NCI-H345 treated with DMSO at 0.1 percent for 48 hours (cell line): Measurements from ENCODE around the gene RANBP9.
A peak's percentile ranks its signal among the peaks of the same experiment; 100 is the strongest.

Experiments
- DNase-seq: peaks from one replicate; lab custom pipeline; 2025; ENCODE audit not compliant: unreplicated experiment; lab: John Stamatoyannopoulos, UW

RANBP9 gene

GRCh38 chr6:13604546-13605416, 106.9 kb downstream of the RANBP9 start:
- DNase-seq = no peak

GRCh38 chr6:13604135-13604534, 107.5 kb downstream of the RANBP9 start:
- DNase-seq = no peak

GRCh38 chr6:13600036-13600435, 111.6 kb downstream of the RANBP9 start:
- DNase-seq = no peak

GRCh38 chr6:13597073-13597472, 114.6 kb downstream of the RANBP9 start:
- no peak for DNase-seq

GRCh38 chr6:13593720-13594119, 117.9 kb downstream of the RANBP9 start:
- DNase-seq = no peak

- no peak for DNase-seq
Observed at GRCh38 chr6:13593103-13593502, 118.5 kb downstream of the RANBP9 start.

GRCh38 chr6:13591205-13591921, 120.3 kb downstream of the RANBP9 start:
- DNase-seq = no peak

- DNase-seq = no peak
Observed at GRCh38 chr6:13590574-13591153, 121.0 kb downstream of the RANBP9 start.

- no peak for DNase-seq
Observed at GRCh38 chr6:13589801-13590200, 121.8 kb downstream of the RANBP9 start.

- DNase-seq = no peak
Observed at GRCh38 chr6:13586603-13587542, 124.8 kb downstream of the RANBP9 start.

- no peak for DNase-seq
Observed at GRCh38 chr6:13581700-13582229, 129.9 kb downstream of the RANBP9 start.

- DNase-seq = no peak
Observed at GRCh38 chr6:13579911-13580310, 131.7 kb downstream of the RANBP9 start.

- DNase-seq = no peak
Observed at GRCh38 chr6:13577926-13578325, 133.7 kb downstream of the RANBP9 start.

- DNase-seq = no peak
Observed at GRCh38 chr6:13576017-13576416, 135.6 kb downstream of the RANBP9 start.

- no peak for DNase-seq
Observed at GRCh38 chr6:13575377-13575775, 136.3 kb downstream of the RANBP9 start.

- peak; percentile 35 for DNase-seq
Observed at GRCh38 chr6:13574571-13575376, 136.9 kb downstream of the RANBP9 start, which contains the start of gene SIRT5. Gene SIRT5, plus strand, starts transcription at chr6:13574601. Its CDS starts 9,510 bp downstream, at chr6:13584111.

GRCh38 chr6:13574149-13574570, 137.5 kb downstream of the RANBP9 start:
- peak; percentile 20 for DNase-seq

- no peak for DNase-seq
Observed at GRCh38 chr6:13573669-13574110, 137.9 kb downstream of the RANBP9 start.

- DNase-seq = no peak
Observed at GRCh38 chr6:13572951-13573654, 138.5 kb downstream of the RANBP9 start.
